GM19455 (cell line): ENCODE results near the gene TARS2.

ENCODE experiments used
- ATAC-seq: cut with Tn5 transposase; IDR thresholded peaks from one replicate; pipeline ENCODE4 v1.9.1; 2021; ENCODE audit not compliant: unreplicated experiment

TARS2 gene, protein sequence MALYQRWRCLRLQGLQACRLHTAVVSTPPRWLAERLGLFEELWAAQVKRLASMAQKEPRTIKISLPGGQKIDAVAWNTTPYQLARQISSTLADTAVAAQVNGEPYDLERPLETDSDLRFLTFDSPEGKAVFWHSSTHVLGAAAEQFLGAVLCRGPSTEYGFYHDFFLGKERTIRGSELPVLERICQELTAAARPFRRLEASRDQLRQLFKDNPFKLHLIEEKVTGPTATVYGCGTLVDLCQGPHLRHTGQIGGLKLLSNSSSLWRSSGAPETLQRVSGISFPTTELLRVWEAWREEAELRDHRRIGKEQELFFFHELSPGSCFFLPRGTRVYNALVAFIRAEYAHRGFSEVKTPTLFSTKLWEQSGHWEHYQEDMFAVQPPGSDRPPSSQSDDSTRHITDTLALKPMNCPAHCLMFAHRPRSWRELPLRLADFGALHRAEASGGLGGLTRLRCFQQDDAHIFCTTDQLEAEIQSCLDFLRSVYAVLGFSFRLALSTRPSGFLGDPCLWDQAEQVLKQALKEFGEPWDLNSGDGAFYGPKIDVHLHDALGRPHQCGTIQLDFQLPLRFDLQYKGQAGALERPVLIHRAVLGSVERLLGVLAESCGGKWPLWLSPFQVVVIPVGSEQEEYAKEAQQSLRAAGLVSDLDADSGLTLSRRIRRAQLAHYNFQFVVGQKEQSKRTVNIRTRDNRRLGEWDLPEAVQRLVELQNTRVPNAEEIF

DNA sequence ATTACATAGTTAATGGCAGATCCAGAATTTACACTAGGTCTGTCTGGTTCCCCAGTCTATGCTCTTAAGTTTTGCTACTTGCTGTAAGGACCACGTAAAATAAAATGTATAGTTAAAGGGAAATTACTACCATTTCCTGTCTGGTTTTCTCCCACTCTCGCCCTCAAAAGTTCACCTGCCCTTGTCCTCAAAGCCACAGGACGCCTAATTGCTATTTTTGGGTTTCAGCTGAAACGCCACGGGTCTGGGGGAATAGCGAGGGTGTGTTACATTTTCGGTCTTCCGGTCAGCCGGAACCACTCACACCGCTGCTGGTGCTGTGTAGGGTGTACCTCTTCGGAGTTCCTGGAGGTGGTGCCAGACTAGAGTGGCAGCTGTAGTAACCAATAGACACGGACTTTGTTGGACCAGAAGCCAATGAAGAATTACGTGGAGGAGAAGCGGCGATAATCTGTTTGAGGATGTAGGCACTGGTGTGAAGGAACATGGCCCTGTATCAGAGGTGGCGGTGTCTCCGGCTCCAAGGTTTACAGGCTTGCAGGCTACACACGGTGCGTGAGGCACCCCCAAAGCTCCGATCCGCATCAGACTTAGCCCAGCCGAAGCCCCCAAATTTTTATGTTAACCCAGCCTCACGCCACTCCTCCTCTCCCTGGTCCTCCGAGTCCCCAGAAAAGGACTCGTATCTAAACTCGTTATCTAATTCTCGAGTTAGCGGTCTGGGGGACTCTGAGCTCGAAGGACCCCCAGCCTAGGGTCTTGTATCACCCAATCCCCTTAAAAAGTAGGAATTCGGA is at the start of gene TARS2:
Gene TARS2 (plus strand): TSS at position 454 of the 797 bp plus-strand sequence. CDS start 32 bp downstream, at position 486.
- ATAC-seq: peak; percentile 97

DNA sequence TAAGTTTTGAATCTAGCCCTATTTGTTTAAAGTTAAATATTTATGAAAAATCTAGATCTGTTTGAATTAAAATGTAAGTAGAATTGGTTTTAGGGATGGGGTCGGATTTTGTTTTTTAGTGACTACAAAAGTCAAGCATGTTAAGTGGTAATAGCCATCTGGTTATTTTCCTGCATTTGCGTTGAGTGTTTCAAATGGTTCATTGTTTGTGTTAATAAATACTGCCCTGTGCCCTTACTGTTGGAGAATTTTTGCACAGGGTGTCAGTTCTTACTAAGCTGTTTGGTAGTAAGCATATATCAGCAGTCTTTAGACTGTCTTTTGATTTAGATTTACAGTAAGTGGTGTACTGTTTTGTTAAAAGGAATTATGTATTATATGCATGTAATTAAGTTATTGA is 46.1 kb upstream of the TARS2 start:
- no peak for ATAC-seq

DNA sequence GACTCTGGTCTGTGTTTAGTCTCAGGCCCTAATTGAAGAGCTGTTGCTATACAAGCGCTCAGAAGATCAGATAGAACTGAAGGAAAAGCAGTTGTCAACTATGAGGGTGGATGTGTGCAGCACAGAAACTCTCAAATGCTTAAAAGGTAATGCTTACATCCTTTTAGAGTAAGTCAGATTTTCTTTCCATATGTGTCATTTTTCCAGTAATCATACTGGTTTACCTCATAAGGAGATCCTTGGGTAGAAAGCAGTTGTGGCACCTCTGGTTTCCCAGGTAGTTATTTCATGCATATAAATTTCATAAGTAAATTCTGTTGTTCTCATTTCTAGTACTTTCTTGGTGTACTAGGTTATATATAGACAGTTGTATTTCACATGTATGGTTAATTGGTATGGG is 43.0 kb upstream of the TARS2 start:
- no peak for ATAC-seq

DNA sequence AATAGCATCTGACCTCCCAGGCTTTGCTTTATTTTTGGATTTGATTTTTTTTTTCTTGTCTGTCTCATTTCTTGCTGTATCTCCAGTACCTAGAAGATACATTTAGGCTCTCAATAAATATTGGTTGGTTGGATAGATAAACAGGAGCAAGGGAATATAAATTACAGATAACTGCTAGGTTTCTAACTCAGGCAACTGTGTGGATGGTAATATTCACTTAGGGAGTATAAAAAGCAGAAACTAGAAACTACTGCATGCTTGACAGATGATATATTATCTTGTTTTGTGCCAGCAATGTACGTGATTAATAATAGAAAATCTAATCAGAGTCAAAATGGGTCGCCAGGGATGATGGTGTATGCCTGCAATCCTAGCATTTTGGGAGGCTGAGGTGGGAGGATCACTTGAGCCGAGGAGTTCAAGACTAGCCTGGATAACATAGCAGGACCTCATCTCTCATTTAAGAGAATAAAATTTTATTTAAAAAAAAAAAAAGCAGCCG is 31.0 kb upstream of the TARS2 start:
- no peak for ATAC-seq

DNA sequence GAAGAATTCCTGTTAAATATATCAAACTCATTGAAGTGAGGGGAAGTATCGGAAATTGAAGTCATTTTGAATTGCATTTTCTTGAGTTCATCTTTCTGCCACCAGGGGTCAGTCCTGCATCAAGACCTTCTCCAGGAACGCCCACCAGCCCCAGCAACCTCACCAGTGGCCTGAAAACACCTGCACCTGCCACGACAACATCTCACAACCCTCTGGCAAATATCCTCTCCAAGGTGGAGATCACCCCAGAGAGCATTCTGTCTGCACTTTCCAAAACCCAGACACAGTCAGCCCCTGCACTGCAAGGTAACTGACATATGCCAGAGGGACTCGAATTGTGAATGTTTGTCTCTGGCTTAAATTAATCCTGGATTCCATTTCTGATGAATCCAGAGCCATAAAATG is 22.8 kb upstream of the TARS2 start:
- ATAC-seq: no peak

DNA sequence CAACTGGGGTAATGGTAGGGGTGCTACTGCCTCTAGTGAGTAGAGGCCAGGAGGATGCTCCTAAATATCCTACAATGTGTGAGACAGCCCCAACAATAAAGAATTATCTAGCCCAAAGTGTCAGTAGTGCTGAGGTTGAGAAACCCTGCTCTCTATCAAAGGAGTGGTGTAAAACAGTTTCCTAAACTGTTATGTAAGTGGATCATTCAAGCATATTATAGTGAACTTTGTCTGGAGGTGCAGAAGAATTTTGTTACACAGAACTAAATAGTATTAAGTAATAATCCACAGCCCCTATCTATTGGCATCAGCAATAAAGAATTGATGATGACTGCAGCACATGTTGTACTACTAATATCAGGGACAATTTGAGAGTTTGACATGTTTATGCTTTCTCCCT is 20.3 kb upstream of the TARS2 start:
- ATAC-seq: no peak

DNA sequence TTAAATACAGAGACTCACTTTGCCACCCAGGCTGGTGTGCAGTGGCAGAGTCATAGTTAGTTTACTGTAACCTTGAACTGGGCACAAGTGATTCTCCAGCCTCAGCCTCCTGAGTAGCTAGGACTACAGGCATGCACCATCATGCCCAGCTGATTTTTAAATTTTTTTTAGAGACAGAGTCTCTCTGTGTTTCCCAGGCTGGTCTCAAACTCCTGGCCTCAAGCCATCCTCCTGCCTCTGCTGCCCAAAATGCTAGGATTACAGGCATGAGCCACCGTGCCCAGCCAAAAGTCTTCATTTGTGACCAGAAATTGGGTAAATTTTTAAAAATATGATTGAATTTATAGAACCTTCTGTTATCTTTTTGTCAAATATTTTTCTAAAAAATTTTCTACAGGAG is 17.9 kb upstream of the TARS2 start:
- no peak for ATAC-seq

DNA sequence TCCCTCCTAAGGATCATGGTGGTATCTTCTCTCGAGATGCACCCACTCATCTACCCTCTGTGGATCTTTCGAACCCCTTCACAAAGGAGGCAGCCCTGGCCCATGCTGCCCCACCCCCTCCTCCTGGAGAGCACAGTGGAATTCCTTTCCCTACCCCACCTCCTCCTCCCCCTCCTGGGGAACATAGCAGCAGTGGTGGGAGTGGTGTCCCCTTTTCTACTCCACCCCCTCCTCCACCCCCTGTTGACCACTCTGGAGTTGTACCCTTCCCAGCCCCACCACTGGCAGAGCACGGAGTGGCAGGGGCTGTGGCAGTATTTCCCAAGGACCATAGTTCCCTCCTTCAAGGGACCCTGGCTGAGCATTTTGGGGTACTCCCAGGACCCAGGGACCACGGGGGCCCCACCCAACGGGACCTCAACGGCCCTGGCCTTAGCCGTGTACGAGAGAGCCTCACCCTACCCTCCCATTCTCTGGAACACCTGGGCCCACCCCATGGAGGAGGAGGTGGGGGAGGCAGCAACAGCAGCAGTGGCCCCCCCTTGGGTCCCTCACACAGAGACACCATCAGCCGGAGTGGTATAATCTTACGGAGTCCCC is 14.5 kb upstream of the TARS2 start:
- ATAC-seq: no peak

DNA sequence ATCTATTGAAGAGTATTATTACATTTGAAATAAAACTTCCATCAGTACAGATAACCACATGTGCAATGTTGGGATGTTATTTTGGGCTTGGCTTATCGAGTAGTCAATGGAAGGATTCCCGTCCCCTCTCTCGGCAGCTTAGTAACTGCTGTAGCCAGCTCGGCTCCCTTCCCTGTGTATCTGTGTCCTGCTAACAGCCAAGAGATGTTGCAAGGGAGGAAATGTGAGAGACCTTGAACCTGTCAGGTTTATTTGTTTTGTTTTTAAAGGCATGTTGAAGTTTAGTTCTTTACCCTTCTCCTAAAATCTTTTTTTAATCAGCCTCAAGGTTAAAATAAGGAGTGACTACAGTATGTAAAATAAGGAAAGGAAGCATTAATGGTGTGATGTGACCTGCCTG is 13.6 kb upstream of the TARS2 start:
- no peak for ATAC-seq

DNA sequence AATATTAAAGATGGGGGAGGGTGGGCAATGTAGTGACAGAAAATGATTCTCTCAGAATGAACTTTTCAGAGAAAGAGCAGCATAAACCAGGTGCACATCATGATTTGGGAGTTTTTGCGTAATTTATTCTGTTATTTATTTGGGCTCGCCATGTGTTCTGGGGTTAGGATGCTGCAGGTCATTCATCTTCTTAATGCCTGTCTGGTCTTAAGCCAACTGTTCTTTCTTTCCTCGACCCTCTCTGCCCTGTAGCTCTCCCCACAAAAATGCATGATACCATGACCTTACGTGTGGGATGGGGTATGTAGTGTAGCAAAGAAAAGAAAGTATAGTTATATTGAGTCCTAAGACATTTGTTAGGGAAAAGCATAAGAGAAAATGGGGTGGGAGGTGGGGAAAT is 12.3 kb upstream of the TARS2 start:
- ATAC-seq: no peak

DNA sequence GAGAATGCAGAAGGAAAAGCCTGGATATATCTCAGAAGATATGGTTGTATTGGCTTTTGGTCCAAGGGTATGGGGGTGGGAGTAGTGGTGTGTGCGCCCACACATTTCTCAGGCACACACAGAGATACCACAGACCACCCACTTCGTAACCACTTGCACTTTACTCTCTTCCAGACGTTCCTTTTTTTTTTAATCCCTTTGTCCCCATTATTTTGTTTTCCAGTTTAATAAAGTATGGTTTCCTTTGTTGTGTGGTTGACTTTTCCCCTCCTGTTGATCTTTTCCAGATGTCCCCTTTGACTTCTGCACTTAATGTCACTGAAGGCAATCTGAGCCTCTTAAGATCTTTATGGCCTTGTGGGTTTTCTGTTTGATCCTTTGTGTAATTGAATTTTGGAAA is 10.5 kb upstream of the TARS2 start:
- ATAC-seq: no peak

DNA sequence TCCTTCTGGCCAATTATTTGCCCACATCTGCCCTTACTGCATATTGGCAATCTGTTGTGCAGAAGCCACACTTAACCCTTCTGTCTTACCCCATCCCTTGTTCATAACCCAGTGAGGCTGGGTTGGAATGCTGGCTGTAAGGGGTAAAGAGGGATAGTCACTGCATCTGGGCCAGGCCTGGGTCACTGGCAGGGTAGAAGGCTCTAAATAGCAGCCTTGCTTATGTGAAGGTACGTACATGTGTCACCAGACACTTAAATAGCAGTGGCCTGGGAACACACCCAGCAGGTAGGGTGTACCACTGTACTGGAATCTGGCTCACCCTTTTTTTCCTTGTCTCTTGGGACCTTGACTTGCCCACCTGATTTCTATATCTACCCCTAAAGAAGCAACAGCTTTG is 9.9 kb upstream of the TARS2 start:
- no peak for ATAC-seq

DNA sequence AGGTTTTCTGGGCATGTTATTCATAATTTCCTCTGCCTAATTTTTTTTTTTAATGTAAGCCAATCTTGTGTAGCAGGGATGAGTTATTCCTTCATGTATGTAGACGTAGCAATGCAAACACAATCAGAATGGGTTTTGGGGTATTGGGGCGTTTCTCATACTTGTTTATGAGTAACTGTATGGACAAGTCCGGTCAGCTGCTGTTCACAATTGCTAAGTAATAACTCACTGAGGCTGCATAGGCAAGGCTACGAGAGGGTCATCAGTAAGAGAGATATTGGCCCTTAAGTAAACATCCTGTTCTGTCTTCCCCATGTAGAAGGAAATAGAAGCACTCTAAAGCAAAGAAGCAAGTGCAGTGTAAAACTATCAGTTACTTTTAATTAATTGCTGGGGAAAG is 9.5 kb upstream of the TARS2 start:
- ATAC-seq: no peak

DNA sequence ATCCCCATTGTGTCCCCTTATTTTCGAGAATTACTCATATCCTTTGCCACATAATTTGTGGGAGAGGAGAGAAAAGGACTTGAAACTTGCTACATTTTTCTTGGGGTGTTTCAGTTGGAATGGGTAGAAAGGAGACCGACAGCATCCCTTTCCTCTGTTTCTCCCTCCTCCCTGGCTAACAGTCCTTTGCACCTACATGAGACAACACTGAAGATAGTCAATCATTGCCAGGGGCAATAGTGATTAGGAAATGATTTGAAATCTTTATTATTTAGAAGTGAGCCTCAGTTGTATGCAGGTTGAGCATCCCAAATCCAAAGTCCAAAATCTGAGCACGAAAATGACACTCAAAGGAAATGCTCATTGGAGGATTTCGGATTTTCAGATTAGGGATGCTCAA is 7.8 kb upstream of the TARS2 start:
- ATAC-seq: no peak

DNA sequence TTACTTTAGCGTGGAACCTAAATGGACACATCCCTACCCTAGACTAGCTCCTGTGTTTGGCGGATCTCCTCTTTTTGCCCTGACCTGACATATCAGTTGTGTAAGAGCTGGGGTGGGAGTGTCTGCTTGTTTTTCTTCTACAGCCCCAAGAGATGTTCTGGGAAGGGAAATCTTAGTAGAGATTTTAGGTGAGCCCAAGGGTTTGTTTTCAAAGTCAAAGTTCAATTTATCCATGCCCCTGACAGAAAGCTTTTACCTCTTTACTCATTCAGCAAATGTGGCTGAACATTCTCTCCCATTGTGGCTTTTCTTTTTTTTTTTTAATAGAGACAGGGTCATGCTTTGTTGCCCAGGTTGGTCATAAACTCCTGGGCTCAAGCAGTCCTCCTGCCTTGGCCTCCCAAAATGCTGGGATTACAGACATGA is 7.3 kb upstream of the TARS2 start:
- ATAC-seq: no peak

DNA sequence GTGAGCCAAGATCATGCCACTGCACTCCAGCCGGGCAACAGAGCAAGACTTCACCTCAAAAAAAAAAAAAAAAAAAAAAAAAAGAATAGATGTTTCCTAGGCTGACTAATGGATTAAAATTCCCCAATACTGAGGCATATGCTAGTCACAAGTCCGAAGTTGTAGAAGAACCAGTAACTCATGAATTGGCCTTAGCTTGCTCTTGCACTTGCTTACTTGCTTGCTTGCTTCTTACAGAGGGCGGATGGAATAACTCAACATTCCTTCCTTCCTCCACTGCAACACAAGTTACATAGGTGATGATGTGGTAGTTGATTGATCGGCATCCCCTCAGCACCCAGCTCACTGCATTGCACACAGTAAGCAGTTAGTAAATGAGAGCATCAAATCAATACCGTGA is 2.8 kb upstream of the TARS2 start:
- ATAC-seq: no peak

DNA sequence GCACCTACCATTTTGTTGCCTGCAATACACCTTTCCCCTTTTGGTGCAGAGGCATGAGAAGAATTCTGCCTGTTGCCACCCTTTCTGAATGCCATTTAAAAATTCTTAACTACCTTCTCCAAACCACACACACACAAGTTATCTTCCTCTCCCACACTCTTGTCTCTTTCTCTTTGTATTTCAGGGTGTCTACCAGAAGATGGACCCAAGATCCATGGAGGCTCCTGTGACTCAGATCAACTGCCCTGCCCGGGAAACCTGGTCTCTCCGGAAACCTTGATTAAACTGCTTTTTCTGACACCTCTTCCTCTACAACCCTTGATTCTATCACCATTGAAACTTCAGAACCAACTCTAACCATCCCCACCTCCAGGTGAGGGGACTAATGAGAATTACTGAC is 2.4 kb upstream of the TARS2 start:
- ATAC-seq: no peak

DNA sequence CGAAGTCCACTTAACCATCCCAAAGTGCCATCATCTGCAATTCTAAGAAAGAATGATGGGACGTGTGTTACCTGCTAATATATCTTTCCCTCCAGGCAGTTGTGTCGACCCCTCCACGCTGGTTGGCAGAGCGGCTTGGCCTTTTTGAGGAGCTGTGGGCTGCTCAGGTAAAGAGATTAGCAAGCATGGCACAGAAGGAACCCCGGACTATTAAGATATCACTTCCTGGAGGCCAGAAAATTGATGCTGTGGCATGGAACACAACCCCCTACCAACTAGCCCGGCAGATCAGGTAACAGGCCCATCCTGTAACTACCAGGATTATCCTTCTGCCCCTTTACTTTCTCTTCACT is 520 bp downstream of the TARS2 start:
- ATAC-seq: no peak

DNA sequence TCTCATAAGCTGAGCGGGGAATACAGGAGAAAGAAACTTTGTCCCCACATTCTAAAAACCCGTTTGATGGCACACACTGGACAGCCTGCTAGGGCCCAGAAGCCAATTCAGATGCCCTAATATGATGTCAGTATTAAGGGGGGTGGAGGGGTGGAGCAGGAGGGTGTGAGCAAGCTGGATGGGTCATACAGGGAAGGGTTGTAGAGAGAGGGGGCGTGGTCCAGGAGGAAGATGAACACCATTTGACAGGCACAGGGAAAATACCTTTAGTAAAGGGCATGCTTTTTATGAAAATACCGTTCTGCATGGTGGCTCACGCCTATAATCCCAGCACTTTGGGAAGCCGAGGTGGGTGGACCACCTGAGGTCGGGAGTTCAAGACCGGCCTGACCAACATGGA is 6.0 kb downstream of the TARS2 start:
- ATAC-seq: no peak

DNA sequence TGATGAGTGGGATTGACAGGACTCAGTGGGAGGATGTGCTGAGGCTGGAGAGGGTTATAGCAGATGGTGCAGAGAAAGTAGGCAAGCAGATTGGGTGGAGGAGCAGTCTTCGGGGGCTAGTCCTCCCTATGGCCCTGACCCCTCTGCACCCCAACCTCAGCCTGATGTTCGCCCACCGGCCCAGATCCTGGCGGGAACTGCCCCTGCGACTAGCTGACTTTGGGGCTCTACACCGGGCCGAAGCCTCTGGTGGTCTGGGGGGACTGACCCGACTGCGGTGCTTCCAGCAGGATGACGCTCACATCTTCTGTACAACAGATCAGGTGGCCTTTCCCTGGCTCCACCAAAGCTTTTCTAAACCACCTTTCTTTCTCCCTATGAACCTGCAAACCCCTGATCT is 11.1 kb downstream of the TARS2 start:
- ATAC-seq: no peak

DNA sequence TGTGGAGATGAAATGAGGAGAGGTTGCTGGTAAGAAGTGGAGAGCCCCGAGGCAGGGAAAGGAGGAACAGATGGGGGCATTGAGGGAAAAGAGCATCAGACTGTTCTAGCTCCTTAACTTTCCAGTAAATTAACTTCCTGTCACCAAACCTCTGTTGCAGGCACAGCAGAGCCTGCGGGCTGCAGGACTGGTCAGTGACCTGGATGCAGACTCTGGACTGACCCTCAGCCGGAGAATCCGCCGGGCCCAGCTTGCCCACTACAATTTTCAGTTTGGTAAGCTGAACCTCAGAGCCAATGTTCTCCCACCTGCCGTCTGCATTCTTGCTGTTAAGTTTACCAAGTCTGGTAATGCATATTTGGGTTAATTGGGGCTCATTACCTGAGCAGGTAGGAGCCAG is 18.2 kb downstream of the TARS2 start:
- ATAC-seq: no peak
